ENCODE results near the gene IRF8.

IRF8 gene

GRCh38 chr16:85967111-85967510 is 68.1 kb downstream of the IRF8 start:
- intact Hi-C loops (cut with micrococcal nuclease): no loop called here
- Mint-ChIP-seq H3K4me1 (ENCODE audit: low read depth) (peaks cover 62% of the 10 kb centered on the region), H3K36me3 (ENCODE audit: low read depth) (no peaks in the 10 kb centered on the region), H3K27ac (peak overlapping the region; percentile 47), H3K9me3 (no peaks in the 10 kb centered on the region), H3K27me3 (peaks cover 33% of the 10 kb centered on the region), H3K4me3 (no peak overlapping the region)

DNA sequence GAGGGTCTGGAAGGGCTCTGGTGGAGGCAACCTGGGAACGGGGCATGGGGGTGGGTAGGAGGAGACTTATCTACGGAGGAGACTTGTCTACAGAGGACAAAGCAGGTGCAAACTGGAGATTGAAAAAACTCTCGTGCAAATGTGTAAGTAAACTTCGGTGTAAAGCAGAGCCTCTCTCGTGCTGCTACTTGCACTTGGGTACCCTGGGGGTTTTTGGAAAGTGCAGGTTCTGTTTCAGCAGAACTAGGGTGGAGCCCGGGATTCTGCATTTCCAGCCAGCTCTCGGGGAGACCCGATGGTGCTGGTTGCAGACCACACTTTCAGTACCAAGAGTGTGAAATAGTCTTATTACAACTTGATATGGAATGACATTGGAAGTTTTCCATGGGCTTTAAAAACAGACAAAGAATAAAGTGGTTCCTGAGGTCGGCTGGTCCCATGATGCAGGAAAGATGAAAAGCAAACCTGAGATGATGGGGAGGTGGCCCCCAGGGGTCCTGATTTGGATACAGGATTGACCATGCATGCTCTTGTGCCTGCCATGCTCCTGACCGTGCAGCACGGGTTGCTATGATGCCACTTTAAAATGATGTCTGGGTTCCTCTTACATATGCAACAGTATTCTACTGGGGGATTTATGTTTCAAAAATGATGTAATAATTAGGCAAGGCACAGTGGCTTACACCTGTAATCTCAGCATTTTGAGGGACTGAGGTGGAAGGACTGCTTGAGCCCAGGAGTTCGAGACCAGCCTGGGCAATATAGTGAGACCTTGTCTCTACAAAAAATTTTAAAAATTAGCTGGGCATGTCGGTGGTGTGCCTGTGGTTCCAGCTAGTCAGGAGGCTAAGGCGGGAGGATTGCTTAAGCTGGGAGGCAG is 69.3 kb downstream of the IRF8 start:
- Mint-ChIP-seq H3K4me1 (ENCODE audit: low read depth) (peaks cover 56% of the 10 kb centered on the region), H3K4me3 (no peak overlapping the region), H3K27me3 (peaks cover 28% of the 10 kb centered on the region), H3K27ac (no peak overlapping the region), H3K36me3 (ENCODE audit: low read depth) (no peaks in the 10 kb centered on the region), H3K9me3 (no peaks in the 10 kb centered on the region)
- intact Hi-C loops (cut with micrococcal nuclease): no loop called here

- Mint-ChIP-seq H3K4me3 (no peak overlapping the region), H3K9me3 (no peaks in the 10 kb centered on the region), H3K27ac (no peak overlapping the region), H3K27me3 (peaks cover 26% of the 10 kb centered on the region), H3K36me3 (ENCODE audit: low read depth) (no peaks in the 10 kb centered on the region), H3K4me1 (ENCODE audit: low read depth) (peaks cover 50% of the 10 kb centered on the region)
- intact Hi-C loops (cut with micrococcal nuclease): no loop called here
Observed at GRCh38 chr16:85969159-85969558, 70.2 kb downstream of the IRF8 start.

GRCh38 chr16:85969591-85969990 is 70.6 kb downstream of the IRF8 start:
- Mint-ChIP-seq H3K36me3 (ENCODE audit: low read depth) (no peaks in the 10 kb centered on the region), H3K4me3 (no peak overlapping the region), H3K9me3 (no peaks in the 10 kb centered on the region), H3K27me3 (peaks cover 26% of the 10 kb centered on the region), H3K27ac (no peak overlapping the region), H3K4me1 (ENCODE audit: low read depth) (peaks cover 50% of the 10 kb centered on the region)
- intact Hi-C loops (cut with micrococcal nuclease): no loop called here

- intact Hi-C loops (cut with micrococcal nuclease): no loop called here
Observed at GRCh38 chr16:85970016-85970733, 71.2 kb downstream of the IRF8 start.

GRCh38 chr16:85970738-85971137 is 71.8 kb downstream of the IRF8 start:
- H3K36me3 Mint-ChIP-seq (ENCODE audit: low read depth): no peaks in the 10 kb centered on the region
- intact Hi-C loops (cut with micrococcal nuclease): no loop called here
- no peaks in the 10 kb centered on the region for H3K9me3 Mint-ChIP-seq
- H3K4me3 Mint-ChIP-seq: no peak overlapping the region
- peaks cover 27% of the 10 kb centered on the region for H3K27me3 Mint-ChIP-seq
- H3K27ac Mint-ChIP-seq: no peak overlapping the region
- peaks cover 50% of the 10 kb centered on the region for H3K4me1 Mint-ChIP-seq (ENCODE audit: low read depth)

More at GRCh38 chr16:85970016-85970733, 71.2 kb downstream of the IRF8 start:
- Mint-ChIP-seq H3K9me3 (no peaks in the 10 kb centered on the region), H3K4me1 (ENCODE audit: low read depth) (peaks cover 50% of the 10 kb centered on the region), H3K27me3 (peaks cover 27% of the 10 kb centered on the region), H3K4me3 (no peak overlapping the region), H3K36me3 (ENCODE audit: low read depth) (no peaks in the 10 kb centered on the region), H3K27ac (no peak overlapping the region)

All from dendritic cell treated with granulocyte-macrophage colony-stimulating factor and Interleukin-4, amounts not matched to agents 40 ng/mL and 50 ng/mL, for 4 days (primary cell).